DOHH2 (cell line): ENCODE results near the gene MARK4.

ENCODE experiments used
- EZH2phosphoT487 ChIP-seq: fragments of 200-600 bp; sonication (generic); IDR thresholded peaks from 2 replicates; pipeline ENCODE4 v1.6.1; 2017; ENCODE audit warnings: borderline replicate concordance, mild to moderate bottlenecking, antibody characterized with exemption, low read length, moderate library complexity, mixed read lengths
- TF ChIP-seq, protein P1 (sequence below): fragments of 200-600 bp; sonication (generic); IDR thresholded peaks from one replicate; pipeline ENCODE4 v1.5.1; 2014; ENCODE audit warnings: antibody characterized with exemption, mild to moderate bottlenecking, low read depth, low read length; ENCODE audit not compliant: poor library complexity, severe bottlenecking

- TF ChIP-seq, protein P1, sequence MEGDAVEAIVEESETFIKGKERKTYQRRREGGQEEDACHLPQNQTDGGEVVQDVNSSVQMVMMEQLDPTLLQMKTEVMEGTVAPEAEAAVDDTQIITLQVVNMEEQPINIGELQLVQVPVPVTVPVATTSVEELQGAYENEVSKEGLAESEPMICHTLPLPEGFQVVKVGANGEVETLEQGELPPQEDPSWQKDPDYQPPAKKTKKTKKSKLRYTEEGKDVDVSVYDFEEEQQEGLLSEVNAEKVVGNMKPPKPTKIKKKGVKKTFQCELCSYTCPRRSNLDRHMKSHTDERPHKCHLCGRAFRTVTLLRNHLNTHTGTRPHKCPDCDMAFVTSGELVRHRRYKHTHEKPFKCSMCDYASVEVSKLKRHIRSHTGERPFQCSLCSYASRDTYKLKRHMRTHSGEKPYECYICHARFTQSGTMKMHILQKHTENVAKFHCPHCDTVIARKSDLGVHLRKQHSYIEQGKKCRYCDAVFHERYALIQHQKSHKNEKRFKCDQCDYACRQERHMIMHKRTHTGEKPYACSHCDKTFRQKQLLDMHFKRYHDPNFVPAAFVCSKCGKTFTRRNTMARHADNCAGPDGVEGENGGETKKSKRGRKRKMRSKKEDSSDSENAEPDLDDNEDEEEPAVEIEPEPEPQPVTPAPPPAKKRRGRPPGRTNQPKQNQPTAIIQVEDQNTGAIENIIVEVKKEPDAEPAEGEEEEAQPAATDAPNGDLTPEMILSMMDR = no peak
- no peak for TF ChIP-seq EZH2phosphoT487
Observed at GRCh38 chr19:45253396-45254027, 2.4 kb downstream of the MARK4 start.
